Hematopoietic multipotent progenitor cell treated with erythropoietin and hydrocortisone succinate and interleukin-3 and kit ligand, for 17 days (in vitro differentiated cells): ENCODE data around the gene CBFA2T2.

Experiments
- DNase-seq: peaks from one replicate; pipeline ENCODE4 v3.0.0-alpha.2; 2015; ENCODE audit warnings: low spot score

Gene CBFA2T2

DNA sequence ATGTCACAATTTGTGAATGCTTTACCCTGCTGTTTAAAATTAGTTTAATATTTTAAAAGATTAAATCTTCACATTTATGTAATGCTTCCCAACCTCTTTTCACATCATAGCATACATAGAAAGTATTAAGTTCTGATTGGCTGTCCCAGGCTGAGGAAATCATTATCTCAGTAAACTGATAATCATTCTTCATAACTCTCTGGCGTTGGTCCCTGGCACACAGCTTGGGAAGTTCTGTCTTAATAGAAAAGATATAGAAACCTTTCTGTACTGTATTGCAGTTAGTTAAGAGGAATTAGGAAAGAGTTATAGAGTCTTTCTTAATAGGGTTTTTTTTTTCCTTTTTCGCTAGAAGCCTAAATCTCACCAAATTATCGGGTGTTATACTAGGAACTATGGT lies 85.4 kb downstream of the CBFA2T2 start:
- DNase-seq: no peak

- DNase-seq: peak; percentile 49
These were observed 86.7 kb downstream of the CBFA2T2 start for GRCh38 chr20:33576432-33577125.

GRCh38 chr20:33578510-33578909 lies 88.6 kb downstream of the CBFA2T2 start:
- no peak for DNase-seq

DNA sequence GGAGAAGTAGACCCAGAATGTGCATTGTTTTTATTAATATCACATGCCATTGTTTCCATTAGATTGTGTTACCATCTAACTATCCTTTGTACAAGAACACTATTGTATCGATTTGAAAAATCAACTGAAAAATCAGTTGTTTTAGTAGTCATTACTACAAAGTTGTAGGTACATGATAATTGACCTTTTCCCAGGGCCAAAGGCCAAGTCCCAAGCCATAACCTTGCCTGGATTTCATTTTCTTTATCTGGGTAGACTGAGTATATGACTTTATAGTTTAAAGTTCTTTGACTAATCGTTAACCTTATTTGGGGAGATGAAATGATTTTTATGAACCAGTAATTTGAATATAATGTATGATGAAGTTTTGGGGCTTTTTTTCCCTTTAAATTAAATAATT lies 93.2 kb downstream of the CBFA2T2 start:
- no peak for DNase-seq

GRCh38 chr20:33584976-33585375 lies 95.1 kb downstream of the CBFA2T2 start:
- DNase-seq: no peak

- no peak for DNase-seq
These were observed 95.5 kb downstream of the CBFA2T2 start for GRCh38 chr20:33585413-33585812.

DNA sequence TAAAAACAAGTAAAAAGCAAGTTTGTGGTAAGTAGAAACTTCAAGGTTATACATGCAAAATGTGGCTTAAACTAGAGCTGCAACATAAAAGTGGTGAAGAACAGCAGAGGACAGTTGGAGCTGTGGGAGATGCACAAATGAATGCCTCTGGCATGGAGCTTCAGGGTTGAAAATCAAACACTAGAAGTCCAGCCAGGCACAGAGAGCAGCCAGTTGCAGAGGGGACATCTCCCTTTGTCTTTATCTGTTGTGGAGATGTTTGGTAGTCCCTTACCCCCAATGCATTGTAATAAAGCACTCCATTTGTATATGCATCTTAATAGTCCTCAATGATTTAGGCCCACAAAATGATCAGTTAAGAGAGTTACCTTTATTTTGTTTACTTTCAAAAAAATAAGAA lies 99.2 kb downstream of the CBFA2T2 start:
- DNase-seq: no peak

- peak; percentile 78 for DNase-seq
These were observed 102.0 kb downstream of the CBFA2T2 start for GRCh38 chr20:33591901-33592300.

- no peak for DNase-seq
These were observed 104.8 kb downstream of the CBFA2T2 start for GRCh38 chr20:33594743-33595142.

DNA sequence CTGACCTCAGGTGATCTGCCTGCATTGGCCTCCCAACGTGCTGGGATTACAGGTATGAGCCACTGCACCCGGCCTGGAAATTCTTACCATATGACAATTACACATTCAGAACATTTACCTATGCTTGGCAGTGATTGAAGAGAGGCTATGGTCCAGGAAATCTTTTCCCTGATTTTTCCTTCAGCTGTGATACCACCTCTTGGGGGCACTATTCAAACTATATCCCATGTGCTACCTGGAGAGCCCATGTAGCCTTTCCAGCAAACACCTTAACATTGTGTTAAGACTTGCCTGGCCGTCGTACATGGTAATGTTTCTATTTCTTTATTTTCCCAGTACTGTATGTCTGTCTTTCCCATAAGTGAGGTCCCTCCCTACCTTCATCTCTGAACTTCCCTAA lies 110.5 kb downstream of the CBFA2T2 start:
- no peak for DNase-seq

DNA sequence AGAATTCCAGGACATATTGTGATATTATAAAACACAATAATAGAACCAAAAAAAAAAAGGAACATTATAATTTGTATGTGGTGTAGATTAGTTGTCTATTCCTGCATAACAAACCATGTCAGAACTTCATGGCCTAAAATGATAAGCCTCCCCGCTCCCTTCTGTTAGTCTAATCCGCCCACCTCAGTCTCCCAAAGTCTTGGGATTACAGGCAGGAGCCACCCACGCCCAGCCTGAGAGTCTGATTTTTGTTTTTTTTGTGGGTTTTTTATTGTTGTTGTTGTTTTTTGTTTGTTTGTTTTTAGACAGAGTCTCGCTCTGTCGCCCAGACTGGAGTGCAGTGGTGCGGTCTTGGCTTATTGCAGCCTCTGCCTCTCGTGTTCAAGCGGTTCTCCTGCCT lies 111.1 kb downstream of the CBFA2T2 start:
- no peak for DNase-seq

- DNase-seq: no peak
These were observed 112.0 kb downstream of the CBFA2T2 start for GRCh38 chr20:33601861-33602260.

GRCh38 chr20:33602826-33603590 lies 113.1 kb downstream of the CBFA2T2 start:
- no peak for DNase-seq

- DNase-seq: no peak
These were observed 114.4 kb downstream of the CBFA2T2 start for GRCh38 chr20:33604084-33604990.

DNA sequence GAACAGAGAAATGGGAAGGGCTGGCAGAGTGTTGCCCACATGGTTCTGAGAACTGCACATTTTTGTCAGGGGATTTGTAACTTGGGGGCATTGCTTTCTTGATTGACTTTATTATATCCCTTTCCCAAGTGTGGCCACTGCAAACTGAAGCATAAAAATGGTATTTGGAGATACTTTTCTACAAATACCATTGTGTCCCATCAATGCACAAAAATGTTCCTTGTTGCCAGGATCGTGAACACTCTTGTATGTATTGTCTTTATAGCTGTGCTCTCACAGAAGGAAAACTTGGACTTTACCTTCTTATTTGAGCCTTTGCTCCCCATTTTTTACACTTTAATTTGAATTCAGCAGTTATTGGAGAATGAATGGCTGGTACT lies 115.1 kb downstream of the CBFA2T2 start:
- DNase-seq: no peak

- no peak for DNase-seq
These were observed 116.3 kb downstream of the CBFA2T2 start for GRCh38 chr20:33606118-33606771.

DNA sequence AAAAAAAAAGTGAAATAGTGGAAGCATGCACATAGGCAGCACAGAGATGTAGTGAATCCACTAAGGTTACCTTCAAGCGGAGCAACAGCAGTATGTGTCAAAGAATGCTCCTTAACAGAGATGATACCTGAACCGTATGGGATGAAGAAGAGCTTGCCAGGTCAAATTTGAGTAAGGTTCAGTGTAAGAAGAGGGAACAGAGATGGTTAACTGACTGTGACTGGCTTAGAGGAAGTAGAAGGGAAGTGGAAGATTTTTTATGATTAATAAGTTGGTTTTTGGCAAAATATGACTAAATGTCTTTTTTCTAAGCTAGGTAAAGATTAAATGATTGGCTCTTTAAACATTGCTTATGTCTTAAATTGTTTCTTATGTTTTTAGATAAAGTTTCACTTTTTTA lies 119.6 kb downstream of the CBFA2T2 start:
- no peak for DNase-seq

DNA sequence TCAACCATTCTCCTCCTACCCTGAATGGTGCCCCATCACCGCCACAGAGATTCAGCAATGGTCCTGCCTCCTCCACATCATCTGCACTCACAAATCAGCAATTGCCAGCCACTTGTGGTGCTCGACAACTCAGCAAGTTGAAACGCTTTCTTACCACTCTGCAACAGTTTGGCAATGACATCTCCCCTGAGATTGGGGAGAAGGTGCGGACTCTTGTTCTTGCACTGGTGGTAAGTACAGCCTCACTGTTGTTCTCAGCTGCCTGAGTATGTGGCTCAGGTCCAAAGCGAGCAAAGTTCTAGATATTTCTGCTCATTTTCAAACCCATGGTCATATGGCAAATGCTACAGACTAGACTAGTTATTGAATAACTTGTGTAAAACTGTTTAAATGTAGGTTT lies 121.2 kb downstream of the CBFA2T2 start:
- no peak for DNase-seq

- no peak for DNase-seq
These were observed 122.1 kb downstream of the CBFA2T2 start for GRCh38 chr20:33612001-33612400.

GRCh38 chr20:33621717-33622400 lies 132.0 kb downstream of the CBFA2T2 start:
- DNase-seq: no peak

- DNase-seq: no peak
These were observed 132.9 kb downstream of the CBFA2T2 start for GRCh38 chr20:33622705-33623365.
